Astrocyte (in vitro differentiated cells and primary cell): ENCODE data around the gene CRISPLD2. TPM values are rescaled to one million over a fixed set of nuclear protein-coding genes. Genes with fewer than 3 reads are reported as not detected.

Experiments
- DNase-seq: peaks from one replicate; pipeline ENCODE4 v3.0.0-alpha.2; 2010; ENCODE audit warnings: low read depth
- FAIRE-seq: peaks from 2 replicates; lab custom pipeline; 2011; peaks lifted over from hg19 to GRCh38; lab: Jason Lieb, UNC
- H2AFZ ChIP-seq: 2 replicates; pipeline ENCODE4 v1.6.0; 2012; ENCODE audit warnings: low read depth, low read length, inconsistent platforms
- H3K27ac ChIP-seq: 2 replicates; pipeline ENCODE4 v1.5.1; 2011; ENCODE audit warnings: low read depth, low read length, inconsistent platforms
- H3K27me3 ChIP-seq: 2 replicates; pipeline ENCODE4 v1.6.0; 2011; ENCODE audit warnings: low read length, inconsistent platforms; ENCODE audit not compliant: insufficient read depth
- H3K36me3 ChIP-seq: 2 replicates; pipeline ENCODE4 v1.5.1; 2011; ENCODE audit warnings: low read length, inconsistent platforms; ENCODE audit not compliant: insufficient read depth
- H3K4me1 ChIP-seq: 2 replicates; pipeline ENCODE4 v1.5.1; 2011; ENCODE audit warnings: low read length, inconsistent platforms; ENCODE audit not compliant: insufficient read depth
- H3K4me2 ChIP-seq: 2 replicates; pipeline ENCODE4 v1.6.0; 2012; ENCODE audit warnings: low read length, inconsistent platforms
- H3K4me3 ChIP-seq: 2 replicates; pipeline ENCODE4 v1.5.1; 2011; ENCODE audit warnings: low read depth, mild to moderate bottlenecking, low read length, inconsistent platforms; ENCODE audit not compliant: insufficient read depth
- H3K79me2 ChIP-seq: 2 replicates; pipeline ENCODE4 v1.6.0; 2012; ENCODE audit warnings: mild to moderate bottlenecking, low read length, inconsistent platforms; ENCODE audit not compliant: insufficient read depth
- H3K9ac ChIP-seq: 2 replicates; pipeline ENCODE4 v1.6.0; 2012; ENCODE audit warnings: mild to moderate bottlenecking, low read length, inconsistent platforms
- H3K9me3 ChIP-seq: 2 replicates; pipeline ENCODE4 v1.5.1; 2012; ENCODE audit warnings: low read depth, mild to moderate bottlenecking, low read length, inconsistent platforms; ENCODE audit not compliant: insufficient read depth
- H4K20me1 ChIP-seq: 2 replicates; pipeline ENCODE4 v1.6.0; 2012; ENCODE audit warnings: low read length, inconsistent platforms; ENCODE audit not compliant: insufficient read depth
- H3K27ac Mint-ChIP-seq: one replicate; pipeline ENCODE4 v1.8.0; 2021; ENCODE audit warnings: mild to moderate bottlenecking, mixed read lengths; ENCODE audit not compliant: unreplicated experiment
- H3K27me3 Mint-ChIP-seq: one replicate; pipeline ENCODE4 v1.8.0; 2021; ENCODE audit warnings: low read depth, mixed read lengths; ENCODE audit not compliant: unreplicated experiment
- H3K36me3 Mint-ChIP-seq: one replicate; pipeline ENCODE4 v1.8.0; 2021; ENCODE audit warnings: low read depth, mixed read lengths; ENCODE audit not compliant: unreplicated experiment
- H3K4me1 Mint-ChIP-seq: one replicate; pipeline ENCODE4 v1.8.0; 2021; ENCODE audit warnings: low read depth, mixed read lengths; ENCODE audit not compliant: unreplicated experiment
- H3K4me3 Mint-ChIP-seq: one replicate; pipeline ENCODE4 v1.8.0; 2021; ENCODE audit warnings: mild to moderate bottlenecking, moderate library complexity, mixed read lengths; ENCODE audit not compliant: unreplicated experiment
- H3K9me3 Mint-ChIP-seq: one replicate; pipeline ENCODE4 v1.8.0; 2021; ENCODE audit warnings: mild to moderate bottlenecking, mixed read lengths; ENCODE audit not compliant: unreplicated experiment
- CTCF ChIP-seq: IDR thresholded peaks from 2 replicates; pipeline ENCODE4 v1.5.1; 2011; ENCODE audit warnings: low read depth, mild to moderate bottlenecking, inconsistent platforms, low read length, moderate library complexity; ENCODE audit not compliant: insufficient read depth
- EZH2 ChIP-seq: IDR thresholded peaks from 2 replicates; pipeline ENCODE4 v1.6.1; 2012; ENCODE audit warnings: mild to moderate bottlenecking, low read length, inconsistent platforms; ENCODE audit not compliant: insufficient read depth
- total RNA-seq: library from RNA; stranded (reverse); gene quantifications from 2 replicates; pipeline ENCODE4 v1.2.1, GENCODE V29; 2021

Gene CRISPLD2
- total RNA-seq, 1 donor from 2014 or later, result 1.8 TPM

DNA sequence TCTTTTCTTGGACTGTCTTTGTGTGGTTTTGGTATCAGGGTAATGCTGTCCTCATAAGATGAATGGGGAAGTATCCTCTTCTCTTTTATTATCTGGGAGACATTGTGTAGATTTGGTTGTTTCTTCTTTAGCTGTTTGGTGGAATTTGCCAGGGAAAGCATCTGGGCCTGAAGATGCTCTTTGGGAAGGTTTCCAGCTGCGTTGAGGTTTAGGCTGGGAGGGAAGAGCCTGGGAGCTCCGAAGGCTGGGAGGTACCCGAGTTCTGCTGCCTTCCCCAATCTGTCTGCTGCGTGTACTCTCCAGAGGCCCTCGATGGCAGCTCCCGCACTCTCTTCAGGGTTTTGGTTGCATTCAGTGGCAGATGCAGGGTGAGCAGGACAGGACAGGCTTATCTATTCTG, 25.6 kb upstream of the CRISPLD2 start:
- H3K36me3 Mint-ChIP-seq, result peaks cover 5% of the 10 kb centered on the region
- Histone ChIP-seq H3K4me1 (peaks cover 8% of the 10 kb centered on the region), H2AFZ (no peak overlapping the region), H3K4me3 (no peak overlapping the region), H3K9me3 (no peaks in the 10 kb centered on the region), H3K4me2 (no peak overlapping the region), H3K27me3 (no peaks in the 10 kb centered on the region), H3K27ac (no peak overlapping the region), H3K9ac (no peak overlapping the region), H4K20me1 (no peaks in the 10 kb centered on the region), H3K36me3 (no peaks in the 10 kb centered on the region), H3K79me2 (no peaks in the 10 kb centered on the region)
- no peak overlapping the region for H3K4me3 Mint-ChIP-seq
- no peak overlapping the region for H3K27ac Mint-ChIP-seq
- H3K4me1 Mint-ChIP-seq, result no peaks in the 10 kb centered on the region
- no peaks in the 10 kb centered on the region for H3K9me3 Mint-ChIP-seq
- DNase-seq (no peak), FAIRE-seq (no peak)
- TF ChIP-seq EZH2 (no peak), CTCF (no peak)
- H3K27me3 Mint-ChIP-seq, result peaks cover 2% of the 10 kb centered on the region

DNA sequence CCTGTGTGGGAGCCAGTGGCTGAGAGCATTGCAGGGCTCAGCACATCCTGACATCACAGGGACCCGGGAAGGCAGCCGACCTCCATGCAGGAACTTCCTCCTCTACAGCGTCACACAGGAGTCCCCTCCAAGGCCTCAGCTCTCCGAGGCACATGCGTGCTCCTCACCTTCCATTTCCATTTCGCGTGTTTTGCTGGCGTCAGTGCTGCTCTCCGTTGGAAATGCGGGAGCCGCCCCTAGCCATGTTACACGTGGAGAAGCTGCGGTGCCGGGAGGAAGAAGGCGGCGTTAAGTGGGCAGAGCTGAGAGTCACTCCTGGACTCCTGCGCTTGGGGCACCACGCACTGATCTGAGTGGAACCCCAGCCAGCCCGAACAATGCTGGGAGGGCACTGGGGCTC, 25.2 kb upstream of the CRISPLD2 start:
- Histone ChIP-seq H3K4me3 (no peak overlapping the region), H4K20me1 (no peaks in the 10 kb centered on the region), H3K27ac (no peak overlapping the region), H3K79me2 (no peaks in the 10 kb centered on the region), H3K9me3 (no peaks in the 10 kb centered on the region), H3K9ac (no peak overlapping the region), H3K4me2 (no peak overlapping the region), H3K36me3 (no peaks in the 10 kb centered on the region), H3K27me3 (no peaks in the 10 kb centered on the region), H3K4me1 (peaks cover 8% of the 10 kb centered on the region), H2AFZ (no peak overlapping the region)
- TF ChIP-seq EZH2, result no peak
- no peak for TF ChIP-seq CTCF
- H3K27ac Mint-ChIP-seq, result no peak overlapping the region
- peaks cover 3% of the 10 kb centered on the region for H3K36me3 Mint-ChIP-seq
- FAIRE-seq, result no peak
- no peak for DNase-seq
- no peaks in the 10 kb centered on the region for H3K9me3 Mint-ChIP-seq
- peaks cover 2% of the 10 kb centered on the region for H3K27me3 Mint-ChIP-seq
- no peaks in the 10 kb centered on the region for H3K4me1 Mint-ChIP-seq
- no peak overlapping the region for H3K4me3 Mint-ChIP-seq

GRCh38 chr16:84795329-84796053, 24.3 kb upstream of the CRISPLD2 start:
- Histone ChIP-seq H3K27ac (peak overlapping the region; percentile 35), H3K27me3 (no peaks in the 10 kb centered on the region), H3K9me3 (no peaks in the 10 kb centered on the region), H2AFZ (peak overlapping the region; percentile 35), H4K20me1 (no peaks in the 10 kb centered on the region), H3K9ac (no peak overlapping the region), H3K4me2 (peak overlapping the region; percentile 36), H3K4me1 (peaks cover 8% of the 10 kb centered on the region), H3K79me2 (no peaks in the 10 kb centered on the region), H3K4me3 (no peak overlapping the region), H3K36me3 (no peaks in the 10 kb centered on the region)
- no peaks in the 10 kb centered on the region for H3K27me3 Mint-ChIP-seq
- FAIRE-seq (peak; percentile 87), DNase-seq (peak; percentile 85)
- H3K27ac Mint-ChIP-seq, result no peak overlapping the region
- H3K4me3 Mint-ChIP-seq, result no peak overlapping the region
- peaks cover 3% of the 10 kb centered on the region for H3K36me3 Mint-ChIP-seq
- H3K9me3 Mint-ChIP-seq, result no peaks in the 10 kb centered on the region
- TF ChIP-seq CTCF, result no peak
- TF ChIP-seq EZH2, result no peak
- H3K4me1 Mint-ChIP-seq, result peaks cover under 1% of the 10 kb centered on the region
